ENCODE measurements around the gene GYS1.
"Not testable (repeated sequence)": the region's sequence is repeated elsewhere in the genome, so short reads cannot be mapped to it uniquely, and the experiment has no call there.

The GYS1 gene

GRCh38 chr19:48921721-48922500, 71.2 kb downstream of the GYS1 start:
- no peak for ATAC-seq
- TF ChIP-seq POU6F1 (CRISPR knock-in tag; IDR thresholded peaks at IDR 0.05; ENCODE audit: borderline replicate concordance, low read depth) (no peak), TOX (CRISPR knock-in tag; IDR thresholded peaks at IDR 0.05; ENCODE audit: borderline replicate concordance) (no peak), GLIS3 (CRISPR knock-in tag; IDR thresholded peaks at IDR 0.05) (no peak), PPARA (CRISPR knock-in tag; IDR thresholded peaks at IDR 0.05; ENCODE audit: borderline replicate concordance) (no peak), ZC3H10 (CRISPR knock-in tag; IDR thresholded peaks at IDR 0.05) (no peak), ESRRG (CRISPR knock-in tag; IDR thresholded peaks at IDR 0.05) (no peak), ZNF70 (CRISPR knock-in tag; IDR thresholded peaks at IDR 0.05) (no peak), CSRNP3 (CRISPR knock-in tag; IDR thresholded peaks at IDR 0.05) (no peak), ZFP30 (CRISPR knock-in tag; IDR thresholded peaks at IDR 0.05) (no peak), OSR1 (CRISPR knock-in tag; IDR thresholded peaks at IDR 0.05) (no peak), CREB5 (CRISPR knock-in tag; IDR thresholded peaks at IDR 0.05; ENCODE audit: low read depth) (no peak), ZNF8 (CRISPR knock-in tag; IDR thresholded peaks at IDR 0.05) (no peak), RARB (CRISPR knock-in tag; IDR thresholded peaks at IDR 0.05) (no peak), ISL1 (CRISPR knock-in tag; IDR thresholded peaks at IDR 0.05) (no peak), ZFP3 (CRISPR knock-in tag; IDR thresholded peaks at IDR 0.05) (no peak), TCF4 (CRISPR knock-in tag; IDR thresholded peaks at IDR 0.05; ENCODE audit: borderline replicate concordance) (no peak), SNAI2 (CRISPR knock-in tag; IDR thresholded peaks at IDR 0.05) (no peak), ARNTL (CRISPR knock-in tag; IDR thresholded peaks at IDR 0.05; ENCODE audit: borderline replicate concordance, low read depth) (no peak), PATZ1 (CRISPR knock-in tag; IDR thresholded peaks at IDR 0.05; ENCODE audit: borderline replicate concordance) (no peak), BACH2 (CRISPR knock-in tag; IDR thresholded peaks at IDR 0.05; ENCODE audit: borderline replicate concordance) (no peak)

DNA sequence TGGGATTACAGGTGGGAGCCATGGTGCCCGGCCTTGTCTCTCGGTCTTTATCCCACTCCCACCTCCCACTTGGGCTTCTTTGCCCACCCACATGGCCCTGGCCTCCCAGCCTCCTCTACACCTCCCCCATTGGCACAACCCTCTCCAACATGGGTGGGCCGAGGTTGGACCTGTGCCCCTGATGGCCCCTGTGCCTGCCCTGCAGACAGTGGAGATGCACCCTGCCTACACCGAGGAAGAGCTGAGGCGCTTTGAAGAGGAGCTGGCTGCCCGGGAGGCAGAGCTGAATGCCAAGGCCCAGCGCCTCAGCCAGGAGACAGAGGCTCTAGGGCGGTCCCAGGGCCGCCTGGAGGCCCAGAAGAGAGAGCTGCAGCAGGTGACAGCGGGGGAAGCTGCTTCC, 72.2 kb downstream of the GYS1 start:
- TF ChIP-seq TOX (CRISPR knock-in tag; IDR thresholded peaks at IDR 0.05; ENCODE audit: borderline replicate concordance) (no peak), PPARA (CRISPR knock-in tag; IDR thresholded peaks at IDR 0.05; ENCODE audit: borderline replicate concordance) (no peak), ZNF565 (CRISPR knock-in tag; conservative IDR thresholded peaks at IDR 0.05; ENCODE audit: low read depth) (no peak), ESRRG (CRISPR knock-in tag; IDR thresholded peaks at IDR 0.05) (no peak)
- no peak for ATAC-seq

DNA sequence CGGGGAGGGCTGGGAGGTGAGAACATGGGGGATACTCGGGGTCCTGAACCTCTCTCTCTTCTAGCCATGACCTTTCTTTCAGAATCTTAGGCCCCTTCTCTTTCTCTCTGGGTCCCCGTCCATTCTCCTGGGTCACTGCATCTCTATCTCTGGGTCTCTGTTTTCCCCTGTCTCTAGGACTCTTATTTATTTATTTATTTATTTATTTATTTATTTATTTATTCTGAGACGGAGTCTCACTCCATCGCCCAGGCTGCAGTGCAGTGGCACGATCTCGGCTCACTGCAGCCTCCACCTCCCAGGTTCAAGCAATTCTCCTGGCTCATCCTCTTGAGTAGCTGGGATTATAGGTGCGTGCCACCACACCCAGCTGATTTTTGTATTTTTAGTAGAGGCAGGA, 73.8 kb downstream of the GYS1 start:
- not testable (repeated sequence) for ATAC-seq

DNA sequence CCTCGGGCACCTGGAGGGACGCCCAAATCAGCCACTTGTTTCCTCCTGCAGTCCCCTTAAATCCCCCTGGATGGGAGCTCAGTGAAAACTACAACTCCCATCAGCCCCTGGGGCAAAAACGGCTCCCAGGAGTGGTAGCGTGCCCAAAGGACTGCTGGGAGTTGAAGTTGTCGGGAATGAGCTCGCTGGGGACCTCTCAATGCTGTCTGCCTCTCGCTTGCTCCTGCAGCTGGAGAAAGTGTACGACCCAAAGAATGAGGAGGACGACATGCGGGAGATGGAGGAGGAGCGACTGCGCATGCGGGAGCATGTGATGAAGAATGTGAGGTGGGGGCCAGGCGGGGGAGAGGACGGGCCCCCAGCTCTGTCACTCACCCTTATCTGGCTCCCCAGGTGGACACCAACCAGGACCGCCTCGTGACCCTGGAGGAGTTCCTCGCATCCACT, 74.3 kb downstream of the GYS1 start:
- ATAC-seq = peak; percentile 80
- TF ChIP-seq ZC3H10 (CRISPR knock-in tag; IDR thresholded peaks at IDR 0.05) (no peak), ZFP30 (CRISPR knock-in tag; IDR thresholded peaks at IDR 0.05) (no peak), GLIS3 (CRISPR knock-in tag; IDR thresholded peaks at IDR 0.05) (no peak), ESRRG (CRISPR knock-in tag; IDR thresholded peaks at IDR 0.05) (no peak), BACH2 (CRISPR knock-in tag; IDR thresholded peaks at IDR 0.05; ENCODE audit: borderline replicate concordance) (no peak), OSR1 (CRISPR knock-in tag; IDR thresholded peaks at IDR 0.05) (no peak), PPARA (CRISPR knock-in tag; IDR thresholded peaks at IDR 0.05; ENCODE audit: borderline replicate concordance) (no peak), ZNF8 (CRISPR knock-in tag; IDR thresholded peaks at IDR 0.05) (no peak), SNAI2 (CRISPR knock-in tag; IDR thresholded peaks at IDR 0.05) (no peak), PATZ1 (CRISPR knock-in tag; IDR thresholded peaks at IDR 0.05; ENCODE audit: borderline replicate concordance) (no peak), TSHZ2 (CRISPR knock-in tag; IDR thresholded peaks at IDR 0.05) (no peak), POU6F1 (CRISPR knock-in tag; IDR thresholded peaks at IDR 0.05; ENCODE audit: borderline replicate concordance, low read depth) (no peak)
